Measurements from ENCODE around the gene TRAT1.
"Not testable (repeated sequence)": the region's sequence is repeated elsewhere in the genome, so short reads cannot be mapped to it uniquely, and the experiment has no call there.

Gene TRAT1

GRCh38 chr3:108823227-108823626 lies 641 bp downstream of the TRAT1 start:
- Histone ChIP-seq H3K36me3 (ENCODE audit: control insufficient read depth in 5 of 5, insufficient read depth in 5 of 5, low read length in 5 of 5) (no peaks in the 10 kb centered on the region), H3K27me3 (ENCODE audit: control insufficient read depth in 5 of 5, insufficient read depth in 4 of 5, low read length in 5 of 5) (no peaks in the 10 kb centered on the region), H3K4me3 (ENCODE audit: low read depth in 1 of 5, low read length in 5 of 5) (no peak overlapping the region), H3K9me3 (ENCODE audit: control insufficient read depth in 5 of 5, low read length in 5 of 5) (no peaks in the 10 kb centered on the region), H3K9ac (ENCODE audit: low read length in 5 of 5) (no peak overlapping the region), H3K27ac (ENCODE audit: low read depth, low read length) (no peak overlapping the region), H3K4me1 (ENCODE audit: control insufficient read depth in 5 of 5, insufficient read depth in 5 of 5, low read length in 5 of 5) (no peaks in the 10 kb centered on the region)

GRCh38 chr3:108823803-108824202 lies 1.2 kb downstream of the TRAT1 start:
- H3K9ac ChIP-seq (ENCODE audit: low read length in 5 of 5); H3K4me1 ChIP-seq (ENCODE audit: control insufficient read depth in 5 of 5, insufficient read depth in 5 of 5, low read length in 5 of 5); H3K27me3 ChIP-seq (ENCODE audit: control insufficient read depth in 5 of 5, insufficient read depth in 4 of 5, low read length in 5 of 5); H3K9me3 ChIP-seq (ENCODE audit: control insufficient read depth in 5 of 5, low read length in 5 of 5); H3K4me3 ChIP-seq (ENCODE audit: low read depth in 1 of 5, low read length in 5 of 5); H3K27ac ChIP-seq (ENCODE audit: low read depth, low read length); H3K36me3 ChIP-seq (ENCODE audit: control insufficient read depth in 5 of 5, insufficient read depth in 5 of 5, low read length in 5 of 5): not testable (repeated sequence)

- H3K9me3 ChIP-seq (ENCODE audit: control insufficient read depth in 5 of 5, low read length in 5 of 5): no peaks in the 10 kb centered on the region
- no peaks in the 10 kb centered on the region for H3K36me3 ChIP-seq (ENCODE audit: control insufficient read depth in 5 of 5, insufficient read depth in 5 of 5, low read length in 5 of 5)
- H3K27me3 ChIP-seq (ENCODE audit: control insufficient read depth in 5 of 5, insufficient read depth in 4 of 5, low read length in 5 of 5): no peaks in the 10 kb centered on the region
- H3K4me1 ChIP-seq (ENCODE audit: control insufficient read depth in 5 of 5, insufficient read depth in 5 of 5, low read length in 5 of 5): no peaks in the 10 kb centered on the region
- H3K27ac ChIP-seq (ENCODE audit: low read depth, low read length): no peak overlapping the region
- H3K4me3 ChIP-seq (ENCODE audit: low read depth in 1 of 5, low read length in 5 of 5): no peak overlapping the region
- no peak overlapping the region for H3K9ac ChIP-seq (ENCODE audit: low read length in 5 of 5)
Measured at GRCh38 chr3:108826309-108827187, 4.0 kb downstream of the TRAT1 start.

GRCh38 chr3:108830381-108830780 lies 7.8 kb downstream of the TRAT1 start:
- Histone ChIP-seq H3K27me3 (ENCODE audit: control insufficient read depth in 5 of 5, insufficient read depth in 4 of 5, low read length in 5 of 5) (no peaks in the 10 kb centered on the region), H3K4me3 (ENCODE audit: low read depth in 1 of 5, low read length in 5 of 5) (no peak overlapping the region), H3K4me1 (ENCODE audit: control insufficient read depth in 5 of 5, insufficient read depth in 5 of 5, low read length in 5 of 5) (no peaks in the 10 kb centered on the region), H3K9me3 (ENCODE audit: control insufficient read depth in 5 of 5, low read length in 5 of 5) (no peaks in the 10 kb centered on the region), H3K9ac (ENCODE audit: low read length in 5 of 5) (no peak overlapping the region), H3K27ac (ENCODE audit: low read depth, low read length) (no peak overlapping the region), H3K36me3 (ENCODE audit: control insufficient read depth in 5 of 5, insufficient read depth in 5 of 5, low read length in 5 of 5) (no peaks in the 10 kb centered on the region)

GRCh38 chr3:108830991-108831614 lies 8.5 kb downstream of the TRAT1 start:
- H3K9me3 ChIP-seq (ENCODE audit: control insufficient read depth in 5 of 5, low read length in 5 of 5): no peaks in the 10 kb centered on the region

GRCh38 chr3:108833611-108834010 lies 11.0 kb downstream of the TRAT1 start:
- Histone ChIP-seq H3K27ac (ENCODE audit: low read depth, low read length) (no peak overlapping the region), H3K4me1 (ENCODE audit: control insufficient read depth in 5 of 5, insufficient read depth in 5 of 5, low read length in 5 of 5) (no peaks in the 10 kb centered on the region), H3K4me3 (ENCODE audit: low read depth in 1 of 5, low read length in 5 of 5) (no peak overlapping the region), H3K9me3 (ENCODE audit: control insufficient read depth in 5 of 5, low read length in 5 of 5) (no peaks in the 10 kb centered on the region), H3K9ac (ENCODE audit: low read length in 5 of 5) (no peak overlapping the region), H3K36me3 (ENCODE audit: control insufficient read depth in 5 of 5, insufficient read depth in 5 of 5, low read length in 5 of 5) (no peaks in the 10 kb centered on the region), H3K27me3 (ENCODE audit: control insufficient read depth in 5 of 5, insufficient read depth in 4 of 5, low read length in 5 of 5) (no peaks in the 10 kb centered on the region)

More at GRCh38 chr3:108830991-108831614, 8.5 kb downstream of the TRAT1 start:
- Histone ChIP-seq H3K4me3 (ENCODE audit: low read depth in 1 of 5, low read length in 5 of 5) (no peak overlapping the region), H3K36me3 (ENCODE audit: control insufficient read depth in 5 of 5, insufficient read depth in 5 of 5, low read length in 5 of 5) (no peaks in the 10 kb centered on the region), H3K27me3 (ENCODE audit: control insufficient read depth in 5 of 5, insufficient read depth in 4 of 5, low read length in 5 of 5) (no peaks in the 10 kb centered on the region), H3K4me1 (ENCODE audit: control insufficient read depth in 5 of 5, insufficient read depth in 5 of 5, low read length in 5 of 5) (no peaks in the 10 kb centered on the region), H3K27ac (ENCODE audit: low read depth, low read length) (no peak overlapping the region), H3K9ac (ENCODE audit: low read length in 5 of 5) (no peak overlapping the region)

GRCh38 chr3:108834551-108834950 lies 12.0 kb downstream of the TRAT1 start:
- Histone ChIP-seq H3K9ac (ENCODE audit: low read length in 5 of 5) (no peak overlapping the region), H3K36me3 (ENCODE audit: control insufficient read depth in 5 of 5, insufficient read depth in 5 of 5, low read length in 5 of 5) (no peaks in the 10 kb centered on the region), H3K4me1 (ENCODE audit: control insufficient read depth in 5 of 5, insufficient read depth in 5 of 5, low read length in 5 of 5) (no peaks in the 10 kb centered on the region), H3K27ac (ENCODE audit: low read depth, low read length) (no peak overlapping the region), H3K4me3 (ENCODE audit: low read depth in 1 of 5, low read length in 5 of 5) (no peak overlapping the region), H3K9me3 (ENCODE audit: control insufficient read depth in 5 of 5, low read length in 5 of 5) (no peaks in the 10 kb centered on the region), H3K27me3 (ENCODE audit: control insufficient read depth in 5 of 5, insufficient read depth in 4 of 5, low read length in 5 of 5) (no peaks in the 10 kb centered on the region)

- Histone ChIP-seq H3K4me3 (ENCODE audit: low read depth in 1 of 5, low read length in 5 of 5) (no peak overlapping the region), H3K9me3 (ENCODE audit: control insufficient read depth in 5 of 5, low read length in 5 of 5) (no peaks in the 10 kb centered on the region)
Measured at GRCh38 chr3:108835101-108835500, 12.5 kb downstream of the TRAT1 start.

GRCh38 chr3:108838436-108838835 lies 15.8 kb downstream of the TRAT1 start:
- H3K9ac ChIP-seq (ENCODE audit: low read length in 5 of 5): no peak overlapping the region
- no peaks in the 10 kb centered on the region for H3K27me3 ChIP-seq (ENCODE audit: control insufficient read depth in 5 of 5, insufficient read depth in 4 of 5, low read length in 5 of 5)
- H3K4me3 ChIP-seq (ENCODE audit: low read depth in 1 of 5, low read length in 5 of 5): no peak overlapping the region
- H3K27ac ChIP-seq (ENCODE audit: low read depth, low read length): no peak overlapping the region
- no peaks in the 10 kb centered on the region for H3K9me3 ChIP-seq (ENCODE audit: control insufficient read depth in 5 of 5, low read length in 5 of 5)
- no peaks in the 10 kb centered on the region for H3K36me3 ChIP-seq (ENCODE audit: control insufficient read depth in 5 of 5, insufficient read depth in 5 of 5, low read length in 5 of 5)
- H3K4me1 ChIP-seq (ENCODE audit: control insufficient read depth in 5 of 5, insufficient read depth in 5 of 5, low read length in 5 of 5): no peaks in the 10 kb centered on the region

More at GRCh38 chr3:108835101-108835500, 12.5 kb downstream of the TRAT1 start:
- no peak overlapping the region for H3K27ac ChIP-seq (ENCODE audit: low read depth, low read length)
- no peaks in the 10 kb centered on the region for H3K36me3 ChIP-seq (ENCODE audit: control insufficient read depth in 5 of 5, insufficient read depth in 5 of 5, low read length in 5 of 5)
- H3K9ac ChIP-seq (ENCODE audit: low read length in 5 of 5): no peak overlapping the region
- H3K27me3 ChIP-seq (ENCODE audit: control insufficient read depth in 5 of 5, insufficient read depth in 4 of 5, low read length in 5 of 5): no peaks in the 10 kb centered on the region
- no peaks in the 10 kb centered on the region for H3K4me1 ChIP-seq (ENCODE audit: control insufficient read depth in 5 of 5, insufficient read depth in 5 of 5, low read length in 5 of 5)

- Histone ChIP-seq H3K9me3 (ENCODE audit: control insufficient read depth in 5 of 5, low read length in 5 of 5) (peaks cover 0 to 2% (median 0%) of the 10 kb centered on the region in 5 donors), H3K4me3 (ENCODE audit: low read depth in 1 of 5, low read length in 5 of 5) (no peak overlapping the region), H3K27me3 (ENCODE audit: control insufficient read depth in 5 of 5, insufficient read depth in 4 of 5, low read length in 5 of 5) (no peaks in the 10 kb centered on the region), H3K27ac (ENCODE audit: low read depth, low read length) (no peak overlapping the region), H3K36me3 (ENCODE audit: control insufficient read depth in 5 of 5, insufficient read depth in 5 of 5, low read length in 5 of 5) (no peaks in the 10 kb centered on the region), H3K9ac (ENCODE audit: low read length in 5 of 5) (no peak overlapping the region), H3K4me1 (ENCODE audit: control insufficient read depth in 5 of 5, insufficient read depth in 5 of 5, low read length in 5 of 5) (no peaks in the 10 kb centered on the region)
Measured at GRCh38 chr3:108845709-108846293, 23.2 kb downstream of the TRAT1 start.

All from subcutaneous abdominal adipose tissue (tissue), 5 donors.